ENCODE measurements around the gene MEIS3.

Gene MEIS3

GRCh38 chr19:47435883-47436417 lies 16.6 kb upstream of the MEIS3 start:
- no peak for DNase-seq (ENCODE audit: low spot score)
- FAIRE-seq, result no peak

GRCh38 chr19:47435196-47435595 lies 15.9 kb upstream of the MEIS3 start:
- no peak for FAIRE-seq
- no peak for DNase-seq (ENCODE audit: low spot score)

- DNase-seq (ENCODE audit: low spot score) (no peak), FAIRE-seq (no peak)
These were observed 14.8 kb upstream of the MEIS3 start for GRCh38 chr19:47434088-47434487.

GRCh38 chr19:47433121-47433520 lies 13.8 kb upstream of the MEIS3 start:
- DNase-seq (ENCODE audit: low spot score), result no peak
- no peak for FAIRE-seq

- FAIRE-seq (no peak), DNase-seq (ENCODE audit: low spot score) (no peak)
These were observed 13.2 kb upstream of the MEIS3 start for GRCh38 chr19:47432499-47432898.

GRCh38 chr19:47432091-47432490 lies 12.8 kb upstream of the MEIS3 start:
- DNase-seq (ENCODE audit: low spot score) (no peak), FAIRE-seq (no peak)

GRCh38 chr19:47430041-47430802 lies 10.9 kb upstream of the MEIS3 start:
- no peak for DNase-seq (ENCODE audit: low spot score)
- FAIRE-seq, result no peak

- FAIRE-seq, result no peak
- DNase-seq (ENCODE audit: low spot score), result no peak
These were observed 9.9 kb upstream of the MEIS3 start for GRCh38 chr19:47429140-47429793.

- FAIRE-seq (no peak), DNase-seq (ENCODE audit: low spot score) (peak; percentile 47)
These were observed 9.0 kb upstream of the MEIS3 start for GRCh38 chr19:47428177-47428894.

GRCh38 chr19:47427241-47428176 lies 8.2 kb upstream of the MEIS3 start:
- no peak for FAIRE-seq

GRCh38 chr19:47423203-47423882 lies 4.0 kb upstream of the MEIS3 start:
- DNase-seq (ENCODE audit: low spot score) (no peak), FAIRE-seq (no peak)

More at GRCh38 chr19:47427241-47428176, 8.2 kb upstream of the MEIS3 start:
- DNase-seq (ENCODE audit: low spot score), result peak; percentile 14

- FAIRE-seq (no peak), DNase-seq (ENCODE audit: low spot score) (no peak)
These were observed 3.3 kb upstream of the MEIS3 start for GRCh38 chr19:47422417-47423163.

GRCh38 chr19:47421844-47422395 lies 2.6 kb upstream of the MEIS3 start:
- DNase-seq (ENCODE audit: low spot score), result no peak
- FAIRE-seq, result no peak

- DNase-seq (ENCODE audit: low spot score) (no peak), FAIRE-seq (no peak)
These were observed 2.0 kb upstream of the MEIS3 start for GRCh38 chr19:47421244-47421786.

- no peak for FAIRE-seq
- no peak for DNase-seq (ENCODE audit: low spot score)
These were observed 462 bp upstream of the MEIS3 start for GRCh38 chr19:47419789-47420188.

GRCh38 chr19:47418692-47419029 lies 666 bp downstream of the MEIS3 start:
- DNase-seq (ENCODE audit: low spot score) (no peak), FAIRE-seq (no peak)

- DNase-seq (ENCODE audit: low spot score) (no peak), FAIRE-seq (no peak)
These were observed 1.3 kb downstream of the MEIS3 start for GRCh38 chr19:47417746-47418691.

- FAIRE-seq (no peak), DNase-seq (ENCODE audit: low spot score) (no peak)
These were observed 2.1 kb downstream of the MEIS3 start for GRCh38 chr19:47417107-47417745.
